ENCODE results near the gene ACTR3C.
"Not testable (repeated sequence)": the region's sequence is repeated elsewhere in the genome, so short reads cannot be mapped to it uniquely, and the experiment has no call there.

- TF ChIP-seq CTCF, POLR2A (IDR thresholded peaks at IDR 0.05): not testable (repeated sequence)
Measured at GRCh38 chr7:150305903-150306284, 17.5 kb downstream of the ACTR3C start.
